HG03025 (cell line): Measurements from ENCODE around the gene NR2F6.
A peak's percentile ranks its signal among the peaks of the same experiment; 100 is the strongest.
"Not testable (repeated sequence)": the region's sequence is repeated elsewhere in the genome, so short reads cannot be mapped to it uniquely, and the experiment has no call there.

Source experiments
- ATAC-seq: cut with Tn5 transposase; IDR thresholded peaks from one replicate; pipeline ENCODE4 v1.9.1; 2021; ENCODE audit warnings: mild to moderate bottlenecking, moderate library complexity; ENCODE audit not compliant: unreplicated experiment, low FRiP score

NR2F6 gene

DNA sequence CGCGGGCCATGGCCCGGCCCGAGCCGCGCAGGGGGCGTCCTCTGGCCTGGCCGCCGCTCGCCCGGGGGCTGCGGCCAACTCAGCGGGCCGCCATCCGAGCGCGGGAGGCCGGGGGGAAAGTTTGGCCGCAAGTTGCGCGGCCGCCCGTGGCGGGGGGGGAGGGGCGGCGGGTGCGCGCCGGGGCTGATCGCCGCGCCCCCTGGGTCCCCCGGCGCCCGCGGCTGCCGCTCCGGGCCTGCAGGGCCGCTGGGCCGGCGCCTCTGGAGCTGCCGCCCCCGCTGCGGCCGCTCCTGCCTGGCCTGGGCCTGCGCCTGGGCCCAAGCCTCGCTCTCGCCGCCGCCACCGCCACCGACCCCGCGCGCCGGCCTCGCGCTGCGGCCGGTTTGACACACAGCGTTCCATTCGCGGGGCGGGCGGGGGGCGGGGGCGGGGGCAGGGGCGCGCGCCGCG is at the start of gene NR2F6:
Gene NR2F6, minus strand, starts transcription at position 385 of the 450 bp plus-strand sequence. CDS start 699 bp downstream, outside the sequence.
- ATAC-seq, result peak; percentile 5

- ATAC-seq, result no peak
Observed at GRCh38 chr19:17294051-17294891, 48.6 kb upstream of the NR2F6 start.

DNA sequence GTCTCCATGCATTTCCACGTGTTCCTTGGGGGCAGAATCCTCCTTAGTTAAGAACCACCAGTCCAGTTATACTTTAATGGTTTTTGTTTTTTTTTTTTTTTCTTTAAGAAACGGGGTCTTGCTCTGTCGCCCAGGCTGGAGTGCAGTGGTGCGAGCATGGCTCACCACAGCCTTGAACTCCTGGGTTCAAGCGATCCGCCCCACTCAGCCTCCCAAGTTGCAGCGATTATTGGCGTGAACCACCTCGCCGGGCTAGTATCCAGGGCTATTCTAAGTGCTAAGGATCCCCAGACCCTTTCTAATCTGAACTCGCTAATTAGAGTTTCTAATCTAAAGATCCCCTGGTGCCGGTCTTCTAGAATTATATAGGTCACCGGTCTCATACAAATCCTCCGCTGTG is 47.9 kb upstream of the NR2F6 start:
- ATAC-seq, result no peak

- ATAC-seq, result no peak
Observed at GRCh38 chr19:17292301-17293074, 46.8 kb upstream of the NR2F6 start.

DNA sequence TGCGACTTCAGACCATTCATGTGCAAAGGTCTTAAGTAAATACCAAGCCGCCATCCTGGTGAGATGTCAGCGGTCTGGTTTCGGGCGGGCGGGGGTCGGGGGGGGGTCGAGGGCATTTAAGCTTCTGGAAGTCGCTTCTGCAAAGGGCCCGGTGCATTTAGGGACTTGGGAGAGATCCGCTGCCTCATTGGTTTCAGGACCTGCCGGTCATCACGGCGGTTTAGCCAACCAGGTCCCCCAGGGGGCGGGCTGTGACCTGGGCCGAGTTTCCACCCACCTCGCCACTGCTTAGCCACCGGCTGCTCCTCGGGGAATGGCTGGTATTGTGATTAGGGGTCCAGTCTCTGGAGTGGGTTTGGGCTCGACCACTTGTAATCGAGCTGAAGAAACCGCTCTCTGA is 43.8 kb upstream of the NR2F6 start:
- ATAC-seq, result no peak

GRCh38 chr19:17286752-17287151 is 41.0 kb upstream of the NR2F6 start:
- no peak for ATAC-seq

- ATAC-seq, result no peak
Observed at GRCh38 chr19:17286263-17286662, 40.5 kb upstream of the NR2F6 start.

DNA sequence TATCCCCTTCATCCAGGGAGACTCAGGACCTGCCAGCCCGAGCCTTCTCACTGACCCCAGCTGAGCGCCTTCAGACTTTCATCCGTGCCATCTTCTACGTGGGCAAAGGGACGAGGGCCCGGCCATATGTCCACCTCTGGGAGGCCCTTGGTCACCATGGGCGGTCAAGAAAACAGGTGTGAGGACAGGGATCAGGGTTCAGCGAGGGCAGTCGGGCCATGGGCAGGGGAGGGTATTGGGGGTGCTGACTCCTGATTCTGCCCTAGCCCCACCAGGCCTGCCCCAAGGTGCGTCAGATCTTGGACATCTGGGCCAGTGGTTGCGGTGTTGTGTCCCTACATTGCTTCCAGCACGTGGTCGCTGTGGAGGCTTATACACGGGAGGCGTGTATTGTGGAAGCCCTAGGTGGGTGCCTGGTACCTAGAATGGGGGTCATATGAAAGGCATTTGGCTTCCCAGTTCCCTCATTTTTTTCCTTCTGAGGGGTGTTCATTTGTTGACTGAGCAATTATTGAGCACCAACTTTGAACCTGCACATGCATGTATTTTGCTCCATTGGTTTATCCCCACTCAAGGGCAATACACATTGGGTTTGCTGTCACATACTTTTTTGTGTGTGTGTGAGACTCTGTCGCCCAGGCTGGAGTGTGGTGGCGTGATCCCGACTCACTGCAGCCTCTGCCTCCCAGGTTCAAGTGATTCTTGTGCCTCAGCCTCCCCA is 39.9 kb upstream of the NR2F6 start:
- ATAC-seq, result no peak

DNA sequence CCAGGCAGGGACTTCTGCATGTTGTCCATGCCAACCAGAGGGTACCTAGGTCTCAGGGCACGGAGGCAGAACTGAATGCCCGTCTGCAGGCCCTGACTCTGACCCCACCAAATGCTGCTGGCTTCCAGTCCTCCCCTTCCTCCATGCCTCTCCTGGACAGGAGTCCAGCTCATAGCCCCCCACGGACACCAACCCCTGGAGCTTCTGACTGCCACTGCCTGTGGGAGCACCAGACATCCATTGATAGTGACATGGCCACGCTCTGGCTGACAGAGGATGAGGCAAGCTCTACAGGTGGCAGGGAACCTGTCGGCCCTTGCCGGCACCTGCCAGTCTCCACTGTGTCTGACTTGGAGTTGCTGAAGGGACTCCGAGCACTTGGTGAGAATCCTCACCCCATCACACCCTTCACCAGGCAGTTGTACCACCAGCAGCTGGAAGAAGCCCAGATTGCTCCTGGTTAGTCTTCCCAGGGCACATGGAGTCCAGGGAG is 37.8 kb upstream of the NR2F6 start:
- no peak for ATAC-seq

- no peak for ATAC-seq
Observed at GRCh38 chr19:17282488-17283125, 36.9 kb upstream of the NR2F6 start.

GRCh38 chr19:17281391-17282304 is 35.9 kb upstream of the NR2F6 start, which contains the start of gene ANKLE1:
TSS of gene ANKLE1 (plus strand) at chr19:17281901. CDS start at chr19:17281921, 20 bp downstream.
- no peak for ATAC-seq

DNA sequence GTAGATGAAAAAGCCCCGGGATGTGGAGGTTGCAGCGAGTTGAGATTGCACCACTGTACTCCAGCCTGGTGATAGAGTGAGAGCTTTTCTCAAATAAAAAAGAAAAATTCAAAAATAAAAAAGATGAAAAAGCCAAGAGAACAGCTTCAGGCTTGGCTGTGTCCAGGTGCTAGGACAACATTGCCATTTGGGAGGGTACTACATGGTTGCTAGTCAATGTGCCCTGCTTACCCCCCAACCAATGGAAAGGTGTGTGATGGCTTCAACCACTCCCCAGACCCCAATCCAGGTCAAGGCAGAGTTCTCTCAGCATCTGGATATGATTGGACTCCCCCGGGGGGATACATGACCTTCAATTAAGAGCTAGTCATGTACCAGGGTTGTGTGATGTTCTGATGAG is 33.7 kb upstream of the NR2F6 start:
- ATAC-seq, result no peak

- ATAC-seq, result no peak
Observed at GRCh38 chr19:17275441-17276175, 29.9 kb upstream of the NR2F6 start.

DNA sequence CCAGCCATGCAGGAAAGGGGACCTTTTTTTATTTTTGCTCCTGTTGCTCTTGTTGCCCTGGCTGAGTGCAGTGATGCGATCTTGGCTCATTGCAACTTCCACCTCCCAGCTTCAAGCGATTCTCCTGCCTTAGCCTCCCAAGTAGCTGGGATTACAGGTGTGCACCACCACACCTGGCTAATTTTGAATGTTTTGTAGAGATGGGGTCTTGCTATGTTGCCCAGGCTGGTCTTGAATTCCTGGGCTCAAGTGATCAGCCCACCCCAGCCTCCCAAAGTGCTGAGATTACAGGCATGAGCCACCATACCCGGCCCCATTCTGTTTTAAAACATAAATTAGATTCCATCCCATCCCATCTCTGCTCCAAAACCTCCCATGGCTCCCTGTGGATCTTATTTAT is 29.2 kb upstream of the NR2F6 start:
- not testable (repeated sequence) for ATAC-seq

- ATAC-seq, result no peak
Observed at GRCh38 chr19:17268754-17269153, 23.0 kb upstream of the NR2F6 start.

DNA sequence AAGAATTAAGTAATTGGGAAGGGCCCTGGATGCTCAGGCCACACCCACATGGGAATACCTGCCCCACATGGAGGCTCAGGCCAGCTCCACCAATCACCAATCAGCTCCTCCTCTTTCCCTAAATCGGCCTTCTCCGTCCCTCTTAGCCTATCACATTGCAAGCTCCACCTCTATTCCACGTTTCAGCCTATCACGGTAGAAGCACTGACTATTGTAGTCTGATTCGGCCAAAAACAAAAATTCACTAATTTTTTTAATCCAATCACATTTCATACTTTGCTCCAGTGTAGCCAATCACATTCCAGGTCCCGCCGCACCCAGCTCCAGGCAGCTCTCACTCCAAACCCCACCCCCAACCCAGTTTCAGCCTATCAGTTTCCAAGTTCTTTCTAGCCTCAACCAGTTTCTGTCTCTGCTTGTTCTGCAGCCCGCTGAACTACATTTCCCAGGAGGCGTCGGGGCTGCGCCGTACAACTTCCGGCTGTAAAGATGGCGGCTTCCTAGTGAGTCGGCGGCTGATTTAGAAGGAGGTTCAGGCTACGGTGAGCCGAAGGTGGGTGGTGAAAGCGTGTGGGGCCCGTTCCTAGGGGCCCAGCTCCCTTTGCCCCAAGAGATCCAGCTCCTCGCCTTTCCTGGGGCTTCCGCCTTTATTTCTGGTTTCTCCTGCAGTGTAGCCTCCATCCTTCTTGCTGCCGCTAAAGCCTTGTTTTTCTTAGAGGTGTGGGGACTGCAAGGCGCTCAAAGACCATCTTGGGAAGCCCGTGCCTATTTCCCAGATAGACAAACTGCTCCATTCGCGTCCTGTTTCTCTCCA is 21.5 kb upstream of the NR2F6 start, which contains the start of gene BABAM1:
Gene BABAM1, plus strand, starts transcription at position 469 of the 814 bp plus-strand sequence. CDS start 1,364 bp downstream, outside the sequence.
- peak; percentile 89 for ATAC-seq

- no peak for ATAC-seq
Observed at GRCh38 chr19:17266589-17266974, 20.9 kb upstream of the NR2F6 start.
